Left ventricle myocardium inferior (tissue), 1 donor: ENCODE data around the gene NGRN. TPM values are rescaled to one million over a fixed set of nuclear protein-coding genes. Genes with fewer than 3 reads are reported as not detected.
A peak's percentile ranks its signal among the peaks of the same experiment; 100 is the strongest.
"Not testable (repeated sequence)": the region's sequence is repeated elsewhere in the genome, so short reads cannot be mapped to it uniquely, and the experiment has no call there.

ENCODE experiments used
- DNase-seq: peaks from one replicate; pipeline ENCODE4 v3.0.0-alpha.2; 2020
- H3K27ac ChIP-seq: fragments of 200-600 bp; replicated peaks from 2 replicates; pipeline ENCODE4 v1.8.0; 2021
- H3K27me3 ChIP-seq: fragments of 200-600 bp; 2 replicates; pipeline ENCODE4 v1.8.0; 2021; ENCODE audit warnings: low read depth
- H3K36me3 ChIP-seq: fragments of 200-600 bp; 2 replicates; pipeline ENCODE4 v1.8.0; 2021
- H3K4me1 ChIP-seq: fragments of 200-600 bp; 2 replicates; pipeline ENCODE4 v1.8.0; 2021
- H3K4me3 ChIP-seq: fragments of 200-600 bp; 2 replicates; pipeline ENCODE4 v1.8.0; 2021; ENCODE audit warnings: mild to moderate bottlenecking, moderate library complexity
- H3K9me3 ChIP-seq: fragments of 200-600 bp; replicated peaks from 2 replicates; pipeline ENCODE4 v1.8.0; 2021
- CTCF ChIP-seq: fragments of 200-600 bp; IDR thresholded peaks from 2 replicates; pipeline ENCODE4 v1.8.0; 2021; ENCODE audit warnings: antibody characterized with exemption, mild to moderate bottlenecking, borderline replicate concordance
- intact Hi-C: fragments of 100-400 bp; cut with micrococcal nuclease; formaldehyde crosslinking; loops from one replicate; pipeline ENCODE4 v1.11.0; 2022
- total RNA-seq: library from RNA; stranded (reverse); fragmentation: NEBNext Ultra II Directional; extraction: Animal tissue kit (Norgen Biotek cat#: 25700); gene quantifications from one replicate; pipeline ENCODE4 v1.2.1, GENCODE V29; 2021
- donor health status: DM: no; HTN: yes; CAD: no; lungs with severe emphysema.

The NGRN gene
- total RNA-seq, 1 donor from 2014 or later, result 120 TPM

- Histone ChIP-seq H3K4me1 (peaks cover 6% of the 10 kb centered on the region), H3K27ac (no peak overlapping the region), H3K27me3 (no peaks in the 10 kb centered on the region), H3K9me3 (no peaks in the 10 kb centered on the region), H3K4me3 (no peak overlapping the region), H3K36me3 (no peaks in the 10 kb centered on the region)
- no peak for TF ChIP-seq CTCF
- intact Hi-C loops, result no loop called here
- DNase-seq, result no peak
Measured at GRCh38 chr15:90291679-90292356, 26.3 kb downstream of the NGRN start.

- H3K9me3 ChIP-seq, H3K27me3 ChIP-seq, H3K4me1 ChIP-seq, H3K27ac ChIP-seq, intact Hi-C loops, H3K4me3 ChIP-seq, H3K36me3 ChIP-seq: not testable (repeated sequence)
- peak; percentile 62 for DNase-seq
- peak; percentile 85 for TF ChIP-seq CTCF
Measured at GRCh38 chr15:90293040-90293810, 27.8 kb downstream of the NGRN start.

- no peak for TF ChIP-seq CTCF
- Histone ChIP-seq H3K4me1 (peaks cover 6% of the 10 kb centered on the region), H3K9me3 (no peaks in the 10 kb centered on the region), H3K36me3 (no peaks in the 10 kb centered on the region), H3K27me3 (no peaks in the 10 kb centered on the region), H3K27ac (no peak overlapping the region), H3K4me3 (no peak overlapping the region)
- no peak for DNase-seq
- intact Hi-C loops, result no loop called here
Measured at GRCh38 chr15:90294159-90294558, 28.7 kb downstream of the NGRN start.

GRCh38 chr15:90294601-90295269 is 29.3 kb downstream of the NGRN start:
- peaks cover 6% of the 10 kb centered on the region for H3K4me1 ChIP-seq
- H3K4me3 ChIP-seq, result no peak overlapping the region
- no peak for TF ChIP-seq CTCF
- no peaks in the 10 kb centered on the region for H3K27me3 ChIP-seq
- DNase-seq, result no peak
- no peak overlapping the region for H3K27ac ChIP-seq
- H3K9me3 ChIP-seq, result no peaks in the 10 kb centered on the region
- no peaks in the 10 kb centered on the region for H3K36me3 ChIP-seq
- intact Hi-C loops, result no loop called here

GRCh38 chr15:90295270-90295648 is 29.8 kb downstream of the NGRN start:
- intact Hi-C loops, result no loop called here
- Histone ChIP-seq H3K36me3 (no peaks in the 10 kb centered on the region), H3K27me3 (no peaks in the 10 kb centered on the region), H3K4me3 (no peak overlapping the region), H3K27ac (no peak overlapping the region), H3K9me3 (no peaks in the 10 kb centered on the region), H3K4me1 (peaks cover 6% of the 10 kb centered on the region)
- no peak for TF ChIP-seq CTCF
- no peak for DNase-seq

GRCh38 chr15:90296316-90296884 is 30.9 kb downstream of the NGRN start:
- H3K9me3 ChIP-seq, H3K27ac ChIP-seq, H3K27me3 ChIP-seq, H3K36me3 ChIP-seq, intact Hi-C loops, DNase-seq, H3K4me1 ChIP-seq, H3K4me3 ChIP-seq: not testable (repeated sequence)
